ENCODE data around the gene SYNM. TPM values are rescaled to one million over a fixed set of nuclear protein-coding genes. Genes with fewer than 3 reads are reported as not detected.

The SYNM gene
- total RNA-seq, 1 donor from 2014 or later, result 0.02 TPM

DNA sequence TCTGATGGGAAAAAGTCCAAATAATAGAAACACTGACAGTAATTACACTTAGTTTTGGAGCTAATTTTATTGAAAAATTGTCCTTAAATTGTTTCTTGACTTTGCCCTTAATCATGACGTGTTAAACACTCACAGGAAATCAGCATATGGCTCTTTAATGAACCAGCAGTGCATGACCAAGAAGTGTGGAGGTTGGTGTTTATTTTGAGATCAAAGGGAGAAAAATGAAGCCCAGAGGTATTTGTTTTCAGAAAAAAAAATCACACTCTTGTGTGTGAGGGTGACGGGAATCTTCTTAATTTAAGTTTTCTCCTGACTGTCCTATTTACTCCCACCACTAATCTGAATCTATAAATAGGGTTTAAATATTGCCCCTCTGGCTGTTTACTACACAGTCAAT is 28.8 kb upstream of the SYNM start:
- CTCF ChIA-PET, result interaction anchor here (0.6 to 1.8 kb wide), 16 partner anchors 8 to 765 kb away, joined by 3 to 9 read pairs (median 5); no protein-coding TSS in a partner anchor
- H3K4me3 Mint-ChIP-seq, result peak overlapping the region; percentile 81
- H3K4me1 Mint-ChIP-seq, result peaks cover 8% of the 10 kb centered on the region
- no peak for ATAC-seq (ENCODE audit: low read depth)
- H3K27me3 Mint-ChIP-seq, result peaks cover 13% of the 10 kb centered on the region
- TF ChIP-seq CTCF (IDR thresholded peaks at IDR 0.05), result no peak
- H3K9me3 Mint-ChIP-seq, result no peaks in the 10 kb centered on the region
- H3K36me3 Mint-ChIP-seq (ENCODE audit: low read depth), result no peaks in the 10 kb centered on the region
- intact Hi-C loops (cut with micrococcal nuclease), result loop anchor here (1.0 kb wide), 1 partner anchor 297 kb away; no protein-coding TSS in a partner anchor
- no peak overlapping the region for H3K27ac Mint-ChIP-seq
- POLR2A ChIA-PET, result interaction anchor here (0.6 kb wide), 1 partner anchor 434 kb away, joined by 4 read pairs; no protein-coding TSS in a partner anchor
- no peak for DNase-seq

DNA sequence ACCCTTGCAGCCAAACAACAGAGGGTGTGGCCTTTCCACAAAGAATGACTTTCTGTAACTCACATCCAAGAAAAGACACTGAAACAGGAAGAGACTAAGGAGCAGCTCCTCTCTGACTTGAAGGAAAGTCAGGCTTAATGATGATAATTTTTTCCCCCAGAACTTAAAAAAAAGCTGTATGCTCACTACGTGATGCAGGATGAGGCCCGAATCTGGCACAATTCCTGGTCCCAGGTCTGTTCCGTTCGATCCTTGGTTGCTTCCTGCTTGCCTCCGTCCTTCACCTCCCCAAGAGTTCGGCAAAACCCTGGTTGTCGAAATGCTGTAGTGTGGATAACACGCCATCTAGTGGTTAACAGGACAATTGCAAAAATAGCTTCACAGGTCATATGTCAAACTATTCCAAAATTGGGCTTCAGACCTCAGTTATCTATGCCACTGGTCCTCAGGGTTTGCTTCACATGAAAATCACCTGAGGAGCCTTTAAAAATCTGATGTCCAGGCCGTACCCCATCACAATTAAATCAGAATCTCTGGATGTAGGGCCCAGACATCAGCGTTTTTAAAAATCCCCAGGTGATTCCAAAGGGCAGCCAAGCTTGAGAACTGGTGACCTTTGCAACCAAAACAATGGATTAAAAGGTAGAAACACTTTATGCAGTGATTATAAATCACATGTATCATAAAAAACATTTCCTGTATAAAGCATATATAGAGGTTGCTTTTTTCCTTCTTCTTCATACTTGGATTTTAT is 28.1 kb upstream of the SYNM start:
- Mint-ChIP-seq H3K9me3 (no peaks in the 10 kb centered on the region), H3K4me1 (peaks cover 8% of the 10 kb centered on the region), H3K27me3 (peaks cover 16% of the 10 kb centered on the region), H3K36me3 (ENCODE audit: low read depth) (no peaks in the 10 kb centered on the region), H3K4me3 (peak overlapping the region; percentile 81), H3K27ac (no peak overlapping the region)
- ATAC-seq (ENCODE audit: low read depth) (peak; percentile 69), DNase-seq (no peak)
- intact Hi-C loops (cut with micrococcal nuclease), result loop anchor here (1.0 kb wide), 1 partner anchor 297 kb away; no protein-coding TSS in a partner anchor
- TF ChIP-seq CTCF (IDR thresholded peaks at IDR 0.05), result peak; percentile 47
- ChIA-PET POLR2A (interaction anchor here (0.5 to 0.8 kb wide), 2 partner anchors 13 to 100 kb away, joined by 3 to 4 read pairs; no protein-coding TSS in a partner anchor), CTCF (interaction anchor here (0.6 to 1.8 kb wide), 18 partner anchors 8 to 765 kb away, joined by 3 to 9 read pairs (median 5); no protein-coding TSS in a partner anchor)

GRCh38 chr15:99082798-99083197 is 22.1 kb upstream of the SYNM start:
- Mint-ChIP-seq H3K27me3 (peaks cover 20% of the 10 kb centered on the region), H3K27ac (no peak overlapping the region), H3K9me3 (no peaks in the 10 kb centered on the region), H3K36me3 (ENCODE audit: low read depth) (no peaks in the 10 kb centered on the region), H3K4me1 (no peaks in the 10 kb centered on the region), H3K4me3 (no peak overlapping the region)
- CTCF ChIA-PET, result no interaction called here
- no peak for TF ChIP-seq CTCF (IDR thresholded peaks at IDR 0.05)
- POLR2A ChIA-PET, result no interaction called here
- ATAC-seq (ENCODE audit: low read depth) (no peak), DNase-seq (no peak)
- intact Hi-C loops (cut with micrococcal nuclease), result no loop called here

- ChIA-PET CTCF (no interaction called here), POLR2A (no interaction called here)
- H3K27me3 Mint-ChIP-seq, result peaks cover 17% of the 10 kb centered on the region
- H3K4me3 Mint-ChIP-seq, result no peak overlapping the region
- intact Hi-C loops (cut with micrococcal nuclease), result no loop called here
- TF ChIP-seq CTCF (IDR thresholded peaks at IDR 0.05), result no peak
- H3K9me3 Mint-ChIP-seq, result no peaks in the 10 kb centered on the region
- H3K27ac Mint-ChIP-seq, result no peak overlapping the region
- ATAC-seq (ENCODE audit: low read depth), result no peak
- peaks cover 2% of the 10 kb centered on the region for H3K4me1 Mint-ChIP-seq
- no peaks in the 10 kb centered on the region for H3K36me3 Mint-ChIP-seq (ENCODE audit: low read depth)
- no peak for DNase-seq
These were observed 19.9 kb upstream of the SYNM start for GRCh38 chr15:99084965-99085364.
